RWPE1 (cell line): ENCODE results near the gene ADAMTSL3.

Source experiments
- CTCF ChIA-PET: fragments of 350-600 bp; sonication (Branson Sonifier 250); formaldehyde crosslinking; extraction: SDS; loops from one replicate; lab custom pipeline; 2021; lab: Yijun Ruan, JAX
- POLR2A ChIA-PET: fragments of 400-600 bp; formaldehyde crosslinking; extraction: SDS; loops from one replicate; lab custom pipeline; 2020; ENCODE audit warnings: antibody characterized with exemption; ENCODE audit not compliant: low non-redundant PET; lab: Yijun Ruan, JAX
- DNase-seq: peaks from one replicate; pipeline ENCODE4 v3.0.0; 2012; ENCODE audit warnings: low spot score
- H3K27ac ChIP-seq: fragments of 450-650 bp; 2 replicates; pipeline ENCODE4 v1.5.1; 2017
- CTCF ChIP-seq: fragments of 450-650 bp; conservative IDR thresholded peaks from 2 replicates; pipeline ENCODE4 v1.5.1; 2017; ENCODE audit warnings: low read depth, mild to moderate bottlenecking

Gene ADAMTSL3

GRCh38 chr15:83881156-83881555 is 227.2 kb downstream of the ADAMTSL3 start:
- ChIA-PET CTCF (no interaction called here), POLR2A (no interaction called here)
- no peak overlapping the region for H3K27ac ChIP-seq
- no peak for DNase-seq
- no peak for TF ChIP-seq CTCF

- H3K27ac ChIP-seq, result no peak overlapping the region
- ChIA-PET CTCF (no interaction called here), POLR2A (no interaction called here)
- no peak for DNase-seq
- TF ChIP-seq CTCF, result no peak
These were observed 232.4 kb downstream of the ADAMTSL3 start for GRCh38 chr15:83886321-83886720.

- ChIA-PET POLR2A (no interaction called here), CTCF (no interaction called here)
- no peak for DNase-seq
- no peak for TF ChIP-seq CTCF
- H3K27ac ChIP-seq, result no peak overlapping the region
These were observed 233.5 kb downstream of the ADAMTSL3 start for GRCh38 chr15:83887404-83887803.

- CTCF ChIA-PET, result interaction anchor here (0.7 kb wide), 1 partner anchor 87 kb away, joined by 4 read pairs; no protein-coding TSS in a partner anchor
- H3K27ac ChIP-seq, result no peak overlapping the region
- no peak for TF ChIP-seq CTCF
- POLR2A ChIA-PET, result no interaction called here
- DNase-seq, result no peak
These were observed 234.0 kb downstream of the ADAMTSL3 start for GRCh38 chr15:83887961-83888360.

- CTCF ChIA-PET, result interaction anchor here (0.5 kb wide), 1 partner anchor 390 kb away, joined by 3 read pairs; no protein-coding TSS in a partner anchor
- POLR2A ChIA-PET, result no interaction called here
- DNase-seq, result no peak
- no peak overlapping the region for H3K27ac ChIP-seq
- TF ChIP-seq CTCF, result no peak
These were observed 236.1 kb downstream of the ADAMTSL3 start for GRCh38 chr15:83889995-83890394.

- POLR2A ChIA-PET, result no interaction called here
- no peak overlapping the region for H3K27ac ChIP-seq
- CTCF ChIA-PET, result interaction anchor here (0.5 kb wide), 1 partner anchor 391 kb away, joined by 3 read pairs; no protein-coding TSS in a partner anchor
- TF ChIP-seq CTCF, result no peak
- no peak for DNase-seq
These were observed 236.7 kb downstream of the ADAMTSL3 start for GRCh38 chr15:83890587-83890986.
